WTC11 (cell line): ENCODE measurements around the gene NEDD4L.

ENCODE experiments used
- CREB1 ChIP-seq: sonication (generic); formaldehyde crosslinking; IDR thresholded peaks from 2 replicates; pipeline ENCODE4 v1.8.0; 2023; ENCODE audit warnings: mild to moderate bottlenecking, missing genetic modification reagents
- ELF4 ChIP-seq: sonication (generic); formaldehyde crosslinking; IDR thresholded peaks from 2 replicates; pipeline ENCODE4 v1.8.1; 2022; ENCODE audit warnings: low read depth, mild to moderate bottlenecking, moderate library complexity, missing genetic modification reagents
- ETV6 ChIP-seq: sonication (generic); formaldehyde crosslinking; IDR thresholded peaks from 2 replicates; pipeline ENCODE4 v1.8.1; 2022; ENCODE audit warnings: mild to moderate bottlenecking, missing genetic modification reagents
- FOXP4 ChIP-seq: sonication (generic); formaldehyde crosslinking; IDR thresholded peaks from 2 replicates; pipeline ENCODE4 v1.8.0; 2022; ENCODE audit warnings: mild to moderate bottlenecking, missing genetic modification reagents
- JUN ChIP-seq: sonication (generic); formaldehyde crosslinking; IDR thresholded peaks from 2 replicates; pipeline ENCODE4 v1.8.0; 2023; ENCODE audit warnings: mild to moderate bottlenecking, missing genetic modification reagents
- KAT7 ChIP-seq: sonication (generic); formaldehyde crosslinking; IDR thresholded peaks from 2 replicates; pipeline ENCODE4 v1.8.1; 2023; ENCODE audit warnings: missing genetic modification reagents, mild to moderate bottlenecking, borderline replicate concordance
- MXD4 ChIP-seq: fragments of 250-450 bp; sonication (Bioruptor Pico); IDR thresholded peaks from 2 replicates; pipeline ENCODE4 v1.8.0; 2021; ENCODE audit warnings: mild to moderate bottlenecking, moderate library complexity, borderline replicate concordance
- SP1 ChIP-seq: sonication (generic); formaldehyde crosslinking; conservative IDR thresholded peaks from 2 replicates; pipeline ENCODE4 v1.8.1; 2022; ENCODE audit warnings: missing genetic modification reagents
- ZNF671 ChIP-seq: fragments of 250-450 bp; sonication (Bioruptor Pico); IDR thresholded peaks from 2 replicates; pipeline ENCODE4 v1.8.0; 2021; ENCODE audit warnings: mild to moderate bottlenecking
- TF ChIP-seq, protein P1 (sequence below): fragments of 200-600 bp; IDR thresholded peaks from 2 replicates; pipeline ENCODE4 v1.8.0; 2022; ENCODE audit warnings: antibody characterized with exemption
- TF ChIP-seq, protein P2 (sequence below): sonication (generic); formaldehyde crosslinking; IDR thresholded peaks from 2 replicates; pipeline ENCODE4 v1.8.0; 2022; ENCODE audit warnings: mild to moderate bottlenecking, missing genetic modification reagents

DNA sequence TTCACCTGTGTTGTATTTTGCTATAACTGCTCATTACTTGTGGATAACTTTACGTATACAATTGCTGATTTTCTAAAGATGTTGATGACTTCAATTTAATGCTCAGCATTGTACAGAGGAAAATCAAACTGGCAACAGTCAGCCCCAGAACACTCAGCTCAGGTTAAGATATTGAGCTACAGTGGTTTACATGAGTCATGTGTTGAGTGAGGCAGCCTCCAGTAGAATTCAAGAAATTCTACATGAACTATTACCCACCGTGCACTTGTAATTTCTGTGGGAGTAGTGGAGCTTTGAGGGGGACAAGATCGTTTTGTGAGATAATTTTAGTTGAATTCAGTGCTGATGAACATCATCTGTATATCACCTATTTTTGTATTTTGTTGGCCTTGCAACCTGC lies 292.6 kb downstream of the NEDD4L start:
- TF ChIP-seq ETV6 (no peak), MXD4 (CRISPR knock-in tag) (no peak), ELF4 (no peak), SP1 (CRISPR knock-in tag) (no peak), CREB1 (CRISPR knock-in tag) (no peak), JUN (CRISPR knock-in tag) (no peak), FOXP4 (CRISPR knock-in tag) (no peak), ZNF671 (CRISPR knock-in tag) (no peak), KAT7 (CRISPR knock-in tag) (no peak)
- TF ChIP-seq, protein P1, sequence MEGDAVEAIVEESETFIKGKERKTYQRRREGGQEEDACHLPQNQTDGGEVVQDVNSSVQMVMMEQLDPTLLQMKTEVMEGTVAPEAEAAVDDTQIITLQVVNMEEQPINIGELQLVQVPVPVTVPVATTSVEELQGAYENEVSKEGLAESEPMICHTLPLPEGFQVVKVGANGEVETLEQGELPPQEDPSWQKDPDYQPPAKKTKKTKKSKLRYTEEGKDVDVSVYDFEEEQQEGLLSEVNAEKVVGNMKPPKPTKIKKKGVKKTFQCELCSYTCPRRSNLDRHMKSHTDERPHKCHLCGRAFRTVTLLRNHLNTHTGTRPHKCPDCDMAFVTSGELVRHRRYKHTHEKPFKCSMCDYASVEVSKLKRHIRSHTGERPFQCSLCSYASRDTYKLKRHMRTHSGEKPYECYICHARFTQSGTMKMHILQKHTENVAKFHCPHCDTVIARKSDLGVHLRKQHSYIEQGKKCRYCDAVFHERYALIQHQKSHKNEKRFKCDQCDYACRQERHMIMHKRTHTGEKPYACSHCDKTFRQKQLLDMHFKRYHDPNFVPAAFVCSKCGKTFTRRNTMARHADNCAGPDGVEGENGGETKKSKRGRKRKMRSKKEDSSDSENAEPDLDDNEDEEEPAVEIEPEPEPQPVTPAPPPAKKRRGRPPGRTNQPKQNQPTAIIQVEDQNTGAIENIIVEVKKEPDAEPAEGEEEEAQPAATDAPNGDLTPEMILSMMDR = no peak
- TF ChIP-seq, protein P2, sequence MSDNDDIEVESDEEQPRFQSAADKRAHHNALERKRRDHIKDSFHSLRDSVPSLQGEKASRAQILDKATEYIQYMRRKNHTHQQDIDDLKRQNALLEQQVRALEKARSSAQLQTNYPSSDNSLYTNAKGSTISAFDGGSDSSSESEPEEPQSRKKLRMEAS = no peak
